BLaER1 (cell line): Measurements from ENCODE around the gene TPD52L1.
"Not testable (repeated sequence)": the region's sequence is repeated elsewhere in the genome, so short reads cannot be mapped to it uniquely, and the experiment has no call there.

Experiments used
- H3K27ac ChIP-seq: shearing (Covaris generic); formaldehyde crosslinking; 2 replicates; pipeline ENCODE4 v1.8.1; 2022
- H3K27me3 ChIP-seq: shearing (Covaris generic); formaldehyde crosslinking; 2 replicates; pipeline ENCODE4 v1.8.1; 2022
- H3K36me3 ChIP-seq: shearing (Covaris generic); formaldehyde crosslinking; 2 replicates; pipeline ENCODE4 v1.8.1; 2022
- H3K4me1 ChIP-seq: shearing (Covaris generic); formaldehyde crosslinking; 2 replicates; pipeline ENCODE4 v1.8.1; 2022
- H3K4me2 ChIP-seq: shearing (Covaris generic); formaldehyde crosslinking; 2 replicates; pipeline ENCODE4 v1.8.1; 2022
- H3K4me3 ChIP-seq: shearing (Covaris generic); formaldehyde crosslinking; 2 replicates; pipeline ENCODE4 v1.8.1; 2022
- H3K9ac ChIP-seq: shearing (Covaris generic); formaldehyde crosslinking; 2 replicates; pipeline ENCODE4 v1.8.1; 2022
- H3K9me3 ChIP-seq: shearing (Covaris generic); formaldehyde crosslinking; 2 replicates; pipeline ENCODE4 v1.8.1; 2022
- H4K20me1 ChIP-seq: shearing (Covaris generic); formaldehyde crosslinking; 2 replicates; pipeline ENCODE4 v1.8.1; 2022
- Cebpa-rat ChIP-seq: shearing (Covaris generic); IDR thresholded peaks from 2 replicates; pipeline ENCODE4 v1.8.1; 2022

TPD52L1 gene

DNA sequence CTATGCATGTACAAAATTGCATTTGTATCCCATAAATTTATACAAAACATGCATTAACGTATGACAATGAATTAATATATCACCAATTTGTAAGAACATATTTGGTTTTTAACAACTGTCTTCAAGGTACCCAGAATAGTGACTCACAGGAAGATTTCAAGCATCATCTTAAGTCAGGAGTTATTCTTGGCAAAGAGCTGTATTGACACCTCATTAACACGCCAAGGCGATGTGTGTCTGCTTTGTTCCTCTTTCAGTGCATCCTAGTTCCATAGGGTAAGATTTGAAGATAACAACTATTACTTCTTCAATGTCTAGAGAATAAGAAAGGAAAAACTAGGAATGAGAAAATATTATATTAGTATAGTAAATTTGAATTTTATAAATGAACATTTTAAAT is 35.8 kb upstream of the TPD52L1 start:
- H3K9ac ChIP-seq: no peak overlapping the region
- no peak for TF ChIP-seq Cebpa-rat
- H3K4me3 ChIP-seq: no peak overlapping the region
- no peaks in the 10 kb centered on the region for H3K36me3 ChIP-seq
- no peak overlapping the region for H3K27ac ChIP-seq
- H3K9me3 ChIP-seq: peaks cover 4% of the 10 kb centered on the region
- no peaks in the 10 kb centered on the region for H4K20me1 ChIP-seq
- H3K4me1 ChIP-seq: no peaks in the 10 kb centered on the region
- H3K4me2 ChIP-seq: no peak overlapping the region
- no peaks in the 10 kb centered on the region for H3K27me3 ChIP-seq

DNA sequence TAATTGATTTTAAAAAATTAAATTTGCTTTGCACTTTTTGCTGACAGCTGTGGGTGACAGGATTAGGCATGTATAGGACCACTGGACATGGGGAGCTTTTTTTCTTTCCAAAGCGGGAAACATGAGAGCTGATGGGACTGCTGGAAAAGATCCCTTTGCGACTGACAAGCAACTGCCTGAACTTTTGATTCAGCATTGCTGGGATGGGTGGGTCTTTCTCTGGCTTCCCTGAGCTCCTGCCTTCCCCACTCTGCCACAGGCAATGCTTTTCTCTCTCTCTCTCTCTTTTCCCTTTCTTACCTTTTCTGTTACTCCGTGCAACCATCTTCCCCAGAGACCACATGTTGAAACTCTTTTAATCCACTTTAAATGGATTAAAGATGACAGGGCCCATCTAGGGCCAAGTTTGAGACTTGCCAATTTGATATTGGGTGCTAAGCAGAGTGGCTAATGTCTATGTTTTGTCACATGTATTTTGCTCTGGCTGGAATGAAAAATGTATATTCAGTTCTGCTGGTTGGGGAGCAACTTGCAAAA is 33.5 kb upstream of the TPD52L1 start:
- no peaks in the 10 kb centered on the region for H4K20me1 ChIP-seq
- no peaks in the 10 kb centered on the region for H3K27me3 ChIP-seq
- no peak for TF ChIP-seq Cebpa-rat
- no peaks in the 10 kb centered on the region for H3K9me3 ChIP-seq
- H3K4me2 ChIP-seq: no peak overlapping the region
- no peak overlapping the region for H3K27ac ChIP-seq
- H3K4me3 ChIP-seq: no peak overlapping the region
- no peaks in the 10 kb centered on the region for H3K36me3 ChIP-seq
- no peaks in the 10 kb centered on the region for H3K4me1 ChIP-seq
- no peak overlapping the region for H3K9ac ChIP-seq

DNA sequence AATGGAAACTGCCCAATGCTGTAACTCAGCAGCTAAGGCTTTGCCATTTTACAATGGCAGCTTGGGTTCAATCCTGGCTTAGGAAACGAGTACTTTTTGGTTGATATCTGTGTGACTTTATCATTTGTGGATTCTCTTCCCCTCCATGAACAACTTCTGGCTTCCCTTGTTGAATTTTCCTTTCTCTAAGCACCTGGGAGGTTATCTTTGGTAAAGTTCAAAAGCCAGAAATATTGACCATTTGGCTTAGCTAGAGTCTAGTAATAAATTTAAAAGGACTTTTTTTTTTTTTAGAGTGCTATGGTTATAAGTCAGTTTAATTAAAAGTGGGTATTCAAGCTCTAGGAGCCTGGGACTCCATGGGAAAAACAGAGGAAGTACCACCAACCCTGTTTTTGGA is 31.7 kb upstream of the TPD52L1 start:
- no peak overlapping the region for H3K27ac ChIP-seq
- no peak overlapping the region for H3K4me2 ChIP-seq
- no peak for TF ChIP-seq Cebpa-rat
- H3K4me1 ChIP-seq: no peaks in the 10 kb centered on the region
- H3K36me3 ChIP-seq: no peaks in the 10 kb centered on the region
- H3K9ac ChIP-seq: no peak overlapping the region
- no peak overlapping the region for H3K4me3 ChIP-seq
- no peaks in the 10 kb centered on the region for H3K27me3 ChIP-seq
- peaks cover 6% of the 10 kb centered on the region for H3K9me3 ChIP-seq
- H4K20me1 ChIP-seq: no peaks in the 10 kb centered on the region

DNA sequence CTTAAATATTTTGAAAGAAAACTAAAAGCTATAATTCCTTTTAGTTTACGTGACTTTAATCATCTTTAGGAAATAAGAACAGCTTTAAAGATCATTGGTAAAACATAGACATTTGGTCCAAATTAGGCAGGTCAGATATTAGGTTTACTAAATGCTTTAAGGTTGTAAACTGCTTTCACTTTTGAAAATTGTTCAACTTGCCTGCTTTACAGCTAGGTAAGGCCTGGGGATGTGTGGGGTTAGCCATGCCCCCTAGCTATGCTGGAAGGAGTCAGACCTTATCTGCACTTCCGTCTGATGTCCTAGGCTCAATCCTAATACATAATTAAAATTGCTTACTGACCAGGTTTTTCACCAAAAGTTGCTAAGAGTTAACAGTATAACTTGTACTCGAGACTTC is 30.5 kb upstream of the TPD52L1 start:
- no peak overlapping the region for H3K27ac ChIP-seq
- no peak overlapping the region for H3K9ac ChIP-seq
- no peak for TF ChIP-seq Cebpa-rat
- no peak overlapping the region for H3K4me2 ChIP-seq
- no peaks in the 10 kb centered on the region for H3K27me3 ChIP-seq
- no peaks in the 10 kb centered on the region for H4K20me1 ChIP-seq
- no peak overlapping the region for H3K4me3 ChIP-seq
- H3K9me3 ChIP-seq: peaks cover 6% of the 10 kb centered on the region
- H3K4me1 ChIP-seq: no peaks in the 10 kb centered on the region
- H3K36me3 ChIP-seq: no peaks in the 10 kb centered on the region

DNA sequence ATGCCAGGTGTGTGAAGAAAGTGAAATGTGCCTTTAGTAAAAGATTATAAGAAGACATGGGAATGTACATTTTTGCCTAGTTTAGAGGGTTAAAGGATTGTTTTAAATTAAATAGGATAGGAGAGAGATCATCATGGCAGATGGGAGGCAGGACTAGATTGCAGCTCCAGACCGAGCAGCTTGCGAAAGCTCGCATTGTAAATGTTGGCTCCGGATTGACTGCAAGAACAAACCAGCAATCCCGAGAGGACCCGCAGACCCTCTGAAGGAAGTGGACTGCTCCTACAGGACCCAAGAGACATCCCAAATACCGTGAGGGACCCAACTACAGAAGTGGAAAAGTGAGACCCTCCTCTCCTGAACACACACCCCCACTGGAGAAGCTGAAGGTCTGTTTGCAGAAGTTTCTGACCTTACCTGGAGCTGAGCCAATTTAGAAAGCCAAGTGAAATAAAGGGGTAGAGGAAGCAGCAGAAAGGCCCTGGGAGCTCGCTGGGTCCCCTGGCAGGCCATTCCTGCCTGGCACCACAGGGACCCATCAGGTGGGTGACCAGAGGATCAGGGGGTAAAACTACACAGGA is 30.0 kb upstream of the TPD52L1 start:
- Histone ChIP-seq H3K4me3 (no peak overlapping the region), H4K20me1 (no peaks in the 10 kb centered on the region), H3K4me2 (no peak overlapping the region), H3K9me3 (peaks cover 6% of the 10 kb centered on the region), H3K27me3 (no peaks in the 10 kb centered on the region), H3K4me1 (no peaks in the 10 kb centered on the region), H3K9ac (no peak overlapping the region), H3K27ac (no peak overlapping the region), H3K36me3 (no peaks in the 10 kb centered on the region)
- TF ChIP-seq Cebpa-rat: no peak

DNA sequence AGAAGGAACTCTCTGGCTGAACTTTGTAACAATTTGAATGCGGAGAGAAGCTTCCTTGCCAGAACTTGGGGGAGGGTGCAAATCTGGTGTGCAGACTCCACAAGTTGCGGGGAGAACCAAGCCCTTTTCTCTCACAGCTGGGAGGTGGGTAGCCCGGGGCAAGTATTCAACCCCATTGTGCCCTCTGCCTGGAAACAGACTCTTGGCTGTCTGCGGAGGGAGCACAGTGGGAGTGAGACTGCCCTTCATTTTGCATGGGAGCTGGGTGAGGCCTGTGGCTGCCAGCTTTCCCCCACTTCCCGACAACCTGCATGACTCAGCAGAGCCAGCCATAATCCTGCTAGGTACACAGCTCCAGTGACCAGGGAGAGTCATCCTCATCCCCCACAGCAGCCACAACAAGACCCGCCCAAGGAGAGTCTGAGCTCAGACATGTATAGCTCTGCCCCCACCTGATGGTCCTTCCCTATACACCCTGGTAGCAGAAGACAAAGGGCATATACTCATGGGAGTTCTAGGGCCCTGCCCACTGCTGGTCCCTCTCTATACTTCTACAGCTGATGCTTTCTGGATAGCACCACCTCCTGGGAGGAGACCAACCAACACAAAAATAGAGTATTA is 29.4 kb upstream of the TPD52L1 start:
- Histone ChIP-seq H3K4me2 (no peak overlapping the region), H3K27me3 (no peaks in the 10 kb centered on the region), H3K36me3 (no peaks in the 10 kb centered on the region), H3K4me3 (no peak overlapping the region), H3K9me3 (peaks cover 6% of the 10 kb centered on the region), H3K27ac (no peak overlapping the region), H3K9ac (no peak overlapping the region), H4K20me1 (no peaks in the 10 kb centered on the region), H3K4me1 (no peaks in the 10 kb centered on the region)
- TF ChIP-seq Cebpa-rat: no peak

DNA sequence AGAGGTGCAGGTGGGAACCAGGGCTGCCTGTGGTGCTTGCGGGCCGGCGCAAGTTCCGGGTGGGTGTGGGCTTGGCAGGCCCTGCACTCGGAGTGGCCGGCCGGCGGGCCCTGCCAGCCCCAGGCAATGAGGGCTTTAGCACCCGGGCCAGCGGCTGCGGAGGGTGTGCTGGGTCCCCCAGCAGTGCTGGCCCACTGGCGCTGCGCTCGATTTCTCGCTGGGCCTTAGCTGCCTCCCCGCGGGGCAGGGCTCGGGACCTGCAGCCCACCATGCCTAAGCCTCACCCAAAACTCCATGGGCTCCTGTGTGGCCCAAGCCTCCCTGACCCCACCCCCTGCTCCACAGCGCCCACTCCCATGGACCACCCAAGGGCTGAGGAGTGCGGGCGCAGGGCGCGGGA is 27.7 kb upstream of the TPD52L1 start:
- H3K4me2 ChIP-seq, H4K20me1 ChIP-seq, H3K36me3 ChIP-seq, H3K4me1 ChIP-seq, H3K4me3 ChIP-seq, H3K27ac ChIP-seq, H3K27me3 ChIP-seq, H3K9ac ChIP-seq, H3K9me3 ChIP-seq: not testable (repeated sequence)

DNA sequence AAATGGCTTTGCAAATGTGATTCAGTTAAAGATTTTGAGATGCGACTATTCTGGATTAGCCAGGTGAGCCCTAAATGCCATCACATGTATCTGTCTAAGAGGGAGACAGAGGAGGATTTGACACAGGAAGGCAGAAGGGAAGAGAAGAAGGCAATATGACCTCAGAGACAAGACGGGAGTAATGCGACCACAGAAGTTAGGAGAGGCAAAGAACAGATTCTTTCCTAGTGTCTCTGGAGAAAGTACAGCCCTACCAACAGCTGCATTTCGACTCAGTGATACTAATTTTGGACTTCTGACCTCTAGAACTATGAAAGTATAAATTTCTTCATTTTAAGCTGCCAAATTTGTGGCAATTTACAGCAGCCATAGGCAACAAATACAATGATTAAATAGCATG is 24.2 kb upstream of the TPD52L1 start:
- Histone ChIP-seq H3K27me3 (no peaks in the 10 kb centered on the region), H3K4me1 (no peaks in the 10 kb centered on the region), H3K9ac (no peak overlapping the region), H3K4me3 (no peak overlapping the region), H3K36me3 (no peaks in the 10 kb centered on the region), H3K27ac (no peak overlapping the region), H3K4me2 (no peak overlapping the region), H3K9me3 (peaks cover 6% of the 10 kb centered on the region), H4K20me1 (no peaks in the 10 kb centered on the region)
- no peak for TF ChIP-seq Cebpa-rat

DNA sequence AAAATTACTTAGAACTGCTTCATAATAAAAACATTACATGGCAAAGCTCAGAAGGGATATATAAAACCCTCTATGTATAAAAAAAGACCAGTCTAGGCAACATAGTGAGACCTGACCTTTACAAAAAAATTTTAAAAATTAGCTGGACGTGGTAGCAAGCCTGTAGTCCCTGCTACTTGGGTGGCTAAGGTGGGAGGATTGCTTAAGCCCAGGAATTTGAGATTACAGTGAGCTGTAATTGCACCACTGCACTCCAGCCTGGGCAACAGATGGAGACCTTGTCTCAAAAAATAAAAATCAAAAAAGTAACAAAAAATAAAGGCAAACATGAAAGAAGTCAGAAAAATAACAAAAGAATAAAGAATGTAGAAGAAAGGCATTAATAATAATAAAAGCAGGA is 21.5 kb upstream of the TPD52L1 start:
- no peak for TF ChIP-seq Cebpa-rat

DNA sequence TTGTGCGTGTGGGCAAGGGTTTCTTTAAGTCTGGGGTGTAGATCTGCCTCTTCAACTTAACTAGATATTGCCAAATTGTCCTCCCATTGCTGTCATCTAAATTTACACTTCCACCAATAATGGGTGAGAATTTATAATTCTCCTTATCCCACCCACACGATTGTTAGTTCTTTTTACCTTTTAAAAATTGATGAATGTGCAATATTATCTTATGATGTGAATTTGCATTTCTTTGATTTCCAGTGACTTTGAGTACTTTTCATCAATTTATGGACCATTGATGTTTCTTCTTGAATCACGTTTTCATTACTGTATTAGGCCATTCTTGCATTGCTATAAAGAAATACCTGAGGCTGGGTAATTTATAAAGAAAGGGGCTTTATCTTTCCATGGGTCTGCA is 17.2 kb upstream of the TPD52L1 start:
- TF ChIP-seq Cebpa-rat: no peak
- H3K27me3 ChIP-seq: no peaks in the 10 kb centered on the region
- H3K4me1 ChIP-seq: no peaks in the 10 kb centered on the region
- H3K36me3 ChIP-seq: no peaks in the 10 kb centered on the region
- H4K20me1 ChIP-seq: no peaks in the 10 kb centered on the region
- H3K4me2 ChIP-seq: no peak overlapping the region
- H3K9me3 ChIP-seq: no peaks in the 10 kb centered on the region
- no peak overlapping the region for H3K4me3 ChIP-seq
- no peak overlapping the region for H3K27ac ChIP-seq
- no peak overlapping the region for H3K9ac ChIP-seq

More for the DNA sequence above, 21.5 kb upstream of the TPD52L1 start:
- H3K4me1 ChIP-seq: no peaks in the 10 kb centered on the region
- H3K36me3 ChIP-seq: no peaks in the 10 kb centered on the region
- no peak overlapping the region for H3K4me2 ChIP-seq
- no peak overlapping the region for H3K27ac ChIP-seq
- H3K9me3 ChIP-seq: no peaks in the 10 kb centered on the region
- H3K9ac ChIP-seq: no peak overlapping the region
- no peaks in the 10 kb centered on the region for H3K27me3 ChIP-seq
- H4K20me1 ChIP-seq: no peaks in the 10 kb centered on the region
- no peak overlapping the region for H3K4me3 ChIP-seq

DNA sequence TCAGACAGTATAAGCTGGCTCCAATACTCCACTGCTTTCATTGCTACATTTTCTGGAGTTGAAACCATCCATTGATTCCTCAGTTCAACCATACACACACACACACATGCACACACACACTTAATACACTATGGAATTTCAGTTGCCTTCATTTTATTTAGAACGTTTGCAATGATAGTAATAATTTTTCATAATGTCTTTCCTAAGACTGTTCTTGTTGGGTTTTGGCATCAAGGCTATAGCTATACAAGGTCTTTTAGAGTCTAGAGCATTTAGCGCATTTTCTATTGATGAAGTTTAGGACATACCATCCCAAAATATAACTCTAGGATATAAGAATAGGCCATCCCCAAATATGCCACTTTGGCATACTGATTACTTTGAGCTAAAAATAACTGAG is 15.5 kb upstream of the TPD52L1 start:
- Histone ChIP-seq H3K9me3 (peaks cover 5% of the 10 kb centered on the region), H3K27ac (no peak overlapping the region), H4K20me1 (no peaks in the 10 kb centered on the region), H3K4me2 (no peak overlapping the region), H3K36me3 (no peaks in the 10 kb centered on the region), H3K4me3 (no peak overlapping the region), H3K27me3 (no peaks in the 10 kb centered on the region), H3K9ac (no peak overlapping the region), H3K4me1 (no peaks in the 10 kb centered on the region)
- no peak for TF ChIP-seq Cebpa-rat
